Type B pancreatic cell (in vitro differentiated cells): ENCODE data around the gene TTC21B. TPM values are rescaled to one million over a fixed set of nuclear protein-coding genes. Genes with fewer than 3 reads are reported as not detected.
"Not testable (repeated sequence)": the region's sequence is repeated elsewhere in the genome, so short reads cannot be mapped to it uniquely, and the experiment has no call there.

Experiments
- DNase-seq: peaks from one replicate; pipeline ENCODE4 v3.0.0; 2021; ENCODE audit warnings: mixed read lengths; ENCODE audit not compliant: unreplicated experiment; ENCODE audit errors: extremely low spot score
- H3K27ac Mint-ChIP-seq: 2 replicates; pipeline ENCODE4 v1.8.0; 2021; ENCODE audit warnings: mild to moderate bottlenecking, mixed read lengths
- H3K27me3 Mint-ChIP-seq: 2 replicates; pipeline ENCODE4 v1.8.0; 2021; ENCODE audit warnings: mixed read lengths
- H3K36me3 Mint-ChIP-seq: 2 replicates; pipeline ENCODE4 v1.8.0; 2021; ENCODE audit warnings: mixed read lengths
- H3K4me1 Mint-ChIP-seq: one replicate; pipeline ENCODE4 v1.8.0; 2021; ENCODE audit warnings: mixed read lengths; ENCODE audit not compliant: unreplicated experiment
- H3K4me3 Mint-ChIP-seq: 2 replicates; pipeline ENCODE4 v1.8.0; 2021; ENCODE audit warnings: mild to moderate bottlenecking, mixed read lengths
- H3K9me3 Mint-ChIP-seq: 2 replicates; pipeline ENCODE4 v1.8.0; 2021; ENCODE audit warnings: mixed read lengths
- total RNA-seq: library from RNA; stranded (reverse); gene quantifications from 2 replicates; pipeline ENCODE4 v1.2.1, GENCODE V29; 2021; ENCODE audit warnings: low replicate concordance
- TF ChIP-seq, protein P1 (sequence below): fragments of 200-600 bp; sonication (generic); conservative IDR thresholded peaks from 2 replicates; pipeline ENCODE4 v1.5.0; 2021; ENCODE audit warnings: antibody characterized with exemption, mild to moderate bottlenecking

The TTC21B gene
- total RNA-seq, 1 donor from 2014 or later: 25.8 TPM

DNA sequence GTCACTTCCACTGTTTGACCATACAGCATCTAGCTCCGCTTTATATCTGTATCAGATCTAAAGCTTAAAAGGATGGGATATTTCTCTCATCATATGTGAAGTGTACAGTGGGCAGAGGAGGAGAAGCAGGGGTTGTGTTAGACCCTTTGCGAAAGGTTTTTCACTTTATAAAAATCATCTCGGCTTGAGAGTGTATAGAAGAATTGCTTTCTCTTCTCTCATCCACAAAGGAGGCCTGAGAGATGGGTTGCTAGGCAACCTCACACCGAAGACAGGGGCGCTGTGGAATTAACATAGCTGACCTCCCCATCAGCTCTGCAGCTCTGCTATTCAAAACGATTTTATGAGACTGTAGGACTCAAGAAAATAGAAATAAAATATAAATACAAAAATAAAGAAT lies 89.3 kb downstream of the TTC21B start:
- no peaks in the 10 kb centered on the region for H3K9me3 Mint-ChIP-seq
- H3K27me3 Mint-ChIP-seq: no peaks in the 10 kb centered on the region

DNA sequence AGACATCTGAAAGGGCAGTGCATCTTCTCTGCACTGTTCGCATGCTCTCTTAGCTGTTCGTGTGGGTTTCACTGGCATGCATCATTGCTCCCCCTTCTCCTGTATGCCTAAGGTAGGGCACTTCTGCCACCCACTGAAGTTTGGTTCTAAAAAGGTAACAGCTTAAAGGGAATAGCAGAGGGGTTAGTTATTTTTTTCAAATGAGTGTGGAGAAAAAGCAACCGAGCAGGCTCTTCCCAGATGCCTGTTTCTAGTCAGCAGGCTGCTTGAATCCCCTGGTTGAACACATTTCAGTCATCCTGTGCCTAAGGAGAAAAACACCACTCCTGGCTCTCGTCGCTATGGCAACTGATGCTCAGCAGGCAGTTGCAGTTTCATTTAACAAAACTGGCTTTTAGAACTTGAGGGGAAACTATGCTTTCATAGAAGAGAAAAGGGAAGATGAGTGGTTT lies 89.7 kb downstream of the TTC21B start:
- peaks cover 7% of the 10 kb centered on the region for H3K36me3 Mint-ChIP-seq
- no peaks in the 10 kb centered on the region for H3K27me3 Mint-ChIP-seq
- H3K9me3 Mint-ChIP-seq: no peaks in the 10 kb centered on the region
- H3K27ac Mint-ChIP-seq: no peak overlapping the region
- no peak overlapping the region for H3K4me3 Mint-ChIP-seq
- TF ChIP-seq, protein P1, sequence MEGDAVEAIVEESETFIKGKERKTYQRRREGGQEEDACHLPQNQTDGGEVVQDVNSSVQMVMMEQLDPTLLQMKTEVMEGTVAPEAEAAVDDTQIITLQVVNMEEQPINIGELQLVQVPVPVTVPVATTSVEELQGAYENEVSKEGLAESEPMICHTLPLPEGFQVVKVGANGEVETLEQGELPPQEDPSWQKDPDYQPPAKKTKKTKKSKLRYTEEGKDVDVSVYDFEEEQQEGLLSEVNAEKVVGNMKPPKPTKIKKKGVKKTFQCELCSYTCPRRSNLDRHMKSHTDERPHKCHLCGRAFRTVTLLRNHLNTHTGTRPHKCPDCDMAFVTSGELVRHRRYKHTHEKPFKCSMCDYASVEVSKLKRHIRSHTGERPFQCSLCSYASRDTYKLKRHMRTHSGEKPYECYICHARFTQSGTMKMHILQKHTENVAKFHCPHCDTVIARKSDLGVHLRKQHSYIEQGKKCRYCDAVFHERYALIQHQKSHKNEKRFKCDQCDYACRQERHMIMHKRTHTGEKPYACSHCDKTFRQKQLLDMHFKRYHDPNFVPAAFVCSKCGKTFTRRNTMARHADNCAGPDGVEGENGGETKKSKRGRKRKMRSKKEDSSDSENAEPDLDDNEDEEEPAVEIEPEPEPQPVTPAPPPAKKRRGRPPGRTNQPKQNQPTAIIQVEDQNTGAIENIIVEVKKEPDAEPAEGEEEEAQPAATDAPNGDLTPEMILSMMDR: no peak
- no peak for DNase-seq
- H3K4me1 Mint-ChIP-seq: peaks cover 21% of the 10 kb centered on the region

More for the DNA sequence above, 89.3 kb downstream of the TTC21B start:
- TF ChIP-seq, protein P1: no peak
- Mint-ChIP-seq H3K27ac (no peak overlapping the region), H3K4me1 (peaks cover 21% of the 10 kb centered on the region), H3K4me3 (no peak overlapping the region), H3K36me3 (peaks cover 12% of the 10 kb centered on the region)
- DNase-seq: no peak

DNA sequence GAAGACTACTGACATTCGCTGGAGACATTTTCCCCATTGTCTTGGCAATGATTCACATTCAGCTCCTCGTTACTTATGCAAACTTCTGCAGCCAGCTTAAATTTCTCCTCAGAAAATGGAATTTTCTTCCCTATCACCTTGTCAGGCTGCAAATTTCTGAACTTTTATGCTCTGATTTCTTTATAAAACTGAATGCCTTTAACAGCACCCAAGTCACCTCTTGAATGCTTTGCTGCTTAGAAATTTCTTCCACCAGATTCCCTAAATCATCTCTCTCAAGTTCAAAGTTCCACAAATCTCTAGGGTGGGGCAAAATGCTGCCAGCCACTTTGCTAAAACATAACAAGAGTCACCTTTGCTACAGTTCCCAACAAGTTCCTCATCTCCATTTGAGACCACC lies 92.5 kb downstream of the TTC21B start:
- DNase-seq, H3K4me3 Mint-ChIP-seq, H3K36me3 Mint-ChIP-seq, H3K4me1 Mint-ChIP-seq, H3K27ac Mint-ChIP-seq, H3K9me3 Mint-ChIP-seq, H3K27me3 Mint-ChIP-seq: not testable (repeated sequence)

DNA sequence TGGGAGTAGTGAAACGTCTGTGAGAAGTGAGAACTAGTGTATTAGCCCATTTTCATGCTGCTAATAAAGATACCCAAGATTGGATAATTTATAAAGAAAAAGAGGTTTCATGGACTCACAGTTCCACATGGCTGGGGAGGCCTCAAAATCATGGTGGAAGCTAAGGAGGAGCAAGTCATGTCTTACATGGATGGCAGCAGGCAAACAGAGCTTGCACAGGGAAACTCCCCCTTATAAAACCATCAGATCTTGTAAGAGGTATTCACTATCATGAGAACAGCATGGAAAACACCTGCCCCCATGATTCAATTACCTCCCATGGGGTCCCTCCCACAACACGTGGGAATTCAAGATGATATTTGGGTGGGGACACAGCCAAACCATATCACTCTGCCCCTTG lies 93.9 kb downstream of the TTC21B start:
- H3K4me3 Mint-ChIP-seq, H3K4me1 Mint-ChIP-seq, H3K9me3 Mint-ChIP-seq, H3K27ac Mint-ChIP-seq, H3K27me3 Mint-ChIP-seq, DNase-seq: not testable (repeated sequence)
- H3K36me3 Mint-ChIP-seq: peaks cover 14% of the 10 kb centered on the region

- TF ChIP-seq, protein P1: no peak
- no peak overlapping the region for H3K4me3 Mint-ChIP-seq
- no peaks in the 10 kb centered on the region for H3K27me3 Mint-ChIP-seq
- no peaks in the 10 kb centered on the region for H3K9me3 Mint-ChIP-seq
- H3K27ac Mint-ChIP-seq: no peak overlapping the region
- H3K36me3 Mint-ChIP-seq: peaks cover 25% of the 10 kb centered on the region
- H3K4me1 Mint-ChIP-seq: no peaks in the 10 kb centered on the region
- no peak for DNase-seq
Observed at GRCh38 chr2:165857876-165858275, 95.7 kb downstream of the TTC21B start.

GRCh38 chr2:165852394-165852793 lies 101.2 kb downstream of the TTC21B start:
- Mint-ChIP-seq H3K4me3 (no peak overlapping the region), H3K27ac (no peak overlapping the region), H3K27me3 (no peaks in the 10 kb centered on the region), H3K9me3 (peaks cover 8% of the 10 kb centered on the region), H3K36me3 (peaks cover 19% of the 10 kb centered on the region), H3K4me1 (no peaks in the 10 kb centered on the region)
- TF ChIP-seq, protein P1: no peak
- DNase-seq: no peak

DNA sequence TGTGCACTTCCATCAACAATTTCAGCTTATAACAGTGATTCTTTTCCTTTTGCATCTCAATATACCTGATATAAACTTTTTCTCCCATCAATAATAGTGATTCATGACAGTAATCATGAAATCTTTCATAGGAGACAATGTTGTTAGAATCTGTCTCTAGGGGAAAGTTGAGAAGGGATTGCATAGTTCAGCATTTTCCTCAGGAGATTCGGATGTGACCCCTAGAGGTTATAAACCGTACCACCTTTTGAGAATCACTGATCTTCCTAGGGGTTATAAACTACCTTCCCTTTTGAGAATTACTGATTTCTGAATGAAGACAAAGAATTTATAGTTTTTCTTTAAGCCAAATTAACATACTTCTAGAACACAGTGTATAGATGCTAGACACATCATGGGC lies 106.6 kb downstream of the TTC21B start:
- no peak for DNase-seq
- no peak overlapping the region for H3K4me3 Mint-ChIP-seq
- TF ChIP-seq, protein P1: peak; percentile 51
- no peaks in the 10 kb centered on the region for H3K9me3 Mint-ChIP-seq
- no peak overlapping the region for H3K27ac Mint-ChIP-seq
- no peaks in the 10 kb centered on the region for H3K4me1 Mint-ChIP-seq
- no peaks in the 10 kb centered on the region for H3K36me3 Mint-ChIP-seq
- H3K27me3 Mint-ChIP-seq: no peaks in the 10 kb centered on the region
